Measurements from ENCODE around the gene LECT2. TPM values are rescaled to one million over a fixed set of nuclear protein-coding genes. Genes with fewer than 3 reads are reported as not detected.
A peak's percentile ranks its signal among the peaks of the same experiment; 100 is the strongest.

Gene LECT2
- total RNA-seq, 2 donors from 2014 or later, result not detected

GRCh38 chr5:135952683-135953082 lies 2.1 kb downstream of the LECT2 start:
- intact Hi-C loops (cut with DNase I), result no loop called here
- DNase-seq, result no peak

GRCh38 chr5:135951807-135952206 lies 3.0 kb downstream of the LECT2 start:
- Histone ChIP-seq H3K27ac (no peak overlapping the region), H3K27me3 (no peaks in the 10 kb centered on the region), H3K4me1 (no peaks in the 10 kb centered on the region), H3K9ac (ENCODE audit: low read depth in 2 of 2, low read length in 2 of 2) (no peak overlapping the region), H3K36me3 (no peaks in the 10 kb centered on the region), H3K9me3 (no peaks in the 10 kb centered on the region), H3K4me3 (no peak overlapping the region)
- DNase-seq, result no peak
- no peak for TF ChIP-seq CTCF (IDR thresholded peaks at IDR 0.05)
- intact Hi-C loops (cut with DNase I), result no loop called here

More at GRCh38 chr5:135952683-135953082, 2.1 kb downstream of the LECT2 start:
- Histone ChIP-seq H3K4me1 (no peaks in the 10 kb centered on the region), H3K36me3 (no peaks in the 10 kb centered on the region), H3K9me3 (no peaks in the 10 kb centered on the region), H3K27me3 (no peaks in the 10 kb centered on the region), H3K4me3 (no peak overlapping the region), H3K9ac (ENCODE audit: low read depth in 2 of 2, low read length in 2 of 2) (no peak overlapping the region), H3K27ac (no peak overlapping the region)
- TF ChIP-seq CTCF (IDR thresholded peaks at IDR 0.05), result no peak

- Histone ChIP-seq H3K36me3 (no peaks in the 10 kb centered on the region), H3K4me3 (no peak overlapping the region), H3K9me3 (no peaks in the 10 kb centered on the region), H3K27ac (no peak overlapping the region), H3K9ac (ENCODE audit: low read depth in 2 of 2, low read length in 2 of 2) (no peak overlapping the region), H3K4me1 (no peaks in the 10 kb centered on the region), H3K27me3 (no peaks in the 10 kb centered on the region)
- intact Hi-C loops (cut with DNase I), result no loop called here
- no peak for TF ChIP-seq CTCF (IDR thresholded peaks at IDR 0.05)
- DNase-seq, result no peak
Measured at GRCh38 chr5:135951257-135951656, 3.5 kb downstream of the LECT2 start.

- no peaks in the 10 kb centered on the region for H3K36me3 ChIP-seq
- H3K9ac ChIP-seq (ENCODE audit: low read depth in 2 of 2, low read length in 2 of 2), result no peak overlapping the region
- no peak for DNase-seq
- H3K4me1 ChIP-seq, result no peaks in the 10 kb centered on the region
- no peak for TF ChIP-seq CTCF (IDR thresholded peaks at IDR 0.05)
- no peak overlapping the region for H3K27ac ChIP-seq
- intact Hi-C loops (cut with DNase I), result no loop called here
- H3K9me3 ChIP-seq, result no peaks in the 10 kb centered on the region
- no peaks in the 10 kb centered on the region for H3K27me3 ChIP-seq
- H3K4me3 ChIP-seq, result no peak overlapping the region
Measured at GRCh38 chr5:135950611-135951010, 4.2 kb downstream of the LECT2 start.

- DNase-seq, result peak; percentile 69
- no peak overlapping the region for H3K27ac ChIP-seq
- TF ChIP-seq CTCF (IDR thresholded peaks at IDR 0.05), result peak; percentile 57
- H3K36me3 ChIP-seq, result no peaks in the 10 kb centered on the region
- no peaks in the 10 kb centered on the region for H3K4me1 ChIP-seq
- no peaks in the 10 kb centered on the region for H3K9me3 ChIP-seq
- H3K27me3 ChIP-seq, result no peaks in the 10 kb centered on the region
- no peak overlapping the region for H3K4me3 ChIP-seq
- no peak overlapping the region for H3K9ac ChIP-seq (ENCODE audit: low read depth in 2 of 2, low read length in 2 of 2)
- intact Hi-C loops (cut with DNase I), result loop anchor here (2.0 to 10.0 kb wide), 4 partner anchors 117 to 268 kb away; no protein-coding TSS in a partner anchor
Measured at GRCh38 chr5:135944967-135945560, 9.7 kb downstream of the LECT2 start.

Data from colonic mucosa (tissue), 4 donors.